ENCODE data around the gene KCNIP1.

KCNIP1 gene

DNA sequence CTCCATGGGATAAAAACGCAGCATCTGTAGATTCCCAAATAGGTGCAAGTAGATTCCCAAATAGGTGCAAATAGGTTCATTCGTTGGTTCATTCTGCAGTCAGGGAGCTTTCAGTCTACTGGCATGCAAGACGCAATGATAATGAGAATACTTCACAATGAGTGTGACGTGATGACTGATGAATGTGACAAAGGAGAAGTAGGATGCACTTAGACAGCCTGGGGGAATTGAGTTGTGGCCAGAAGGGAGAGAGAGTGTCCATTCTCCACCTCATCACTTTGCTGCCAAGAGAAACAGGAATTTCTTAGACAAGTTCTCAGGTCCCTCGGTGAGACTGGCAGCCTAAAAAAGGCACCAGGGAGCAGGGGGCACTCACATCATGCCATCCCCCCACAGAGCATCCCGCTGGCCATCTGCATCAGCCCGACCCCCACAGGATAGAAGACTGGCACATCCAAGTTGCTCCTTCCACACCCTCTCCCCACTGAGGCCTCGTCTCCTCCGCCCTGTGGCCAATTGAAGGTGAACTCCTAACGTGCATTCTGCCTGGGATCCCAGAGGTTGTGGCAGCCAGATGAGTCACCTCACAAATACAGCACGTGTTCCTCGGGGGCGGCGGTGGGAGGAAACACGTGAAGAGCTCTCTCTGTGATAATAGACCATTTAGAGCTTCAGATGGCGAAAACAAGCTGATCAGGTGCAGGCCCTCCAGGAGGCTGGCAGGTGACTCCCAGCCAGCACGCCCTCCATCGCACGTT lies 19.9 kb upstream of the KCNIP1 start:
- DNase-seq, result no peak

DNA sequence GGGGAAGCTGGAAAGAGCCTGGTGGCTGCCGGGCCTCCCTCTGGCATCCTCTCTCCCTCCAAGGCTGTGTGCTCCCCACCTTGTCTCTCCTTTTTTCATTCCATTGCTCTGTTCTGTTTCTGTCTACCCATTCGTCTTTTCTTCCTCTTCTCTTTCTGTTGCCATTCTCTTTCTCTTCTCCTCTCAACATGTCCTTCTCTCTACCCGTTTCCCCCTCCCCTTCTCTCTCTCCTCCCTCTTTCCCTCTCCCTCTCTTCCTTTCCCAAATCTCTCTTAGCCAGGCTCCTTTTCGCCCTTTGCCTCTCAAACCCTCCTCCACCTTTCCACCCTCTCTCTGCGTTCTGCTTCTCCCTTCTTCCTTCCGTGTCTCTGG lies 19.4 kb upstream of the KCNIP1 start:
- no peak for DNase-seq

- DNase-seq, result no peak
Observed at GRCh38 chr5:170484847-170485615, 18.8 kb upstream of the KCNIP1 start.

GRCh38 chr5:170485616-170485911 lies 18.3 kb upstream of the KCNIP1 start:
- no peak for DNase-seq

DNA sequence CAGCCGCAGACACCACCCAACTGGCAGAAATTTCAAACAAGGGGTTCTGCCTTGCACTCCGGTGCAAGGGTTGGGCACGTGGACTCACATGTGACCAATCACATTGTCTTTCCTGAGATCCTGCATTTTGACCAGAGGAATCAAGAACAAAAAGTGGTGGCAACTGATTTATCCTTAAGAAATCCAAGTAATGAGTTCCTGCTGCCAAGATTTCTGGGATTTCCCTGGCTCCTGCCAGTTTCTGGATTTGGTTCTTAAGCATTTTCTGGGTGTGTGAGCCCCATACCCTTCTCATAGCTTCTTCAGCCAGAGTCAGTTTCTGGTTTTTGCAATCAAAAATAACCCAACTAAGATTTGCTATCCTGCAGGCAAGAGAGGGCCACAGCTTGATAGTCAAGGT lies 17.4 kb upstream of the KCNIP1 start:
- DNase-seq, result no peak

DNA sequence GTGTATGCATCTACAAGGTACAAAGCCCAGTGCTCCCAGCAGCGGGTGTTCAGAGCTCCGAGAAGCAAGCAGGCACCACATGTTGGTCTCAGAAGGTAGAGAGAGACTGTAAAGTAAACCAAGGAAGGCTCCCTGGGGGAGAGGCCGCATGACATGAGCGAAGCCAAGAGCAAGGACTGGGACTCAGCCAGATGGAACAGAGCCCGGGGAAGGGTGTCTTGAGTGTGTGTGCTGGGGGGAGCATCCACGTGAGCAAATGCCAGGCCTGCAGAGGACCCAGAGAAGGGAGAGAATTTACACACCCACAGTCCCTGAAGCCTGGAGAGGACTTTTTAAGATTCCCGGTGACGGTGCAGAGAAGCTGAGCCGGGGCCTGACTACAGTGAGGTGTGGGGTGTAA lies 15.2 kb upstream of the KCNIP1 start:
- no peak for DNase-seq

GRCh38 chr5:170489199-170489598 lies 14.6 kb upstream of the KCNIP1 start:
- no peak for DNase-seq

GRCh38 chr5:170490381-170490780 lies 13.4 kb upstream of the KCNIP1 start:
- no peak for DNase-seq

GRCh38 chr5:170491479-170491878 lies 12.3 kb upstream of the KCNIP1 start:
- no peak for DNase-seq

GRCh38 chr5:170493028-170493820 lies 10.6 kb upstream of the KCNIP1 start:
- no peak for DNase-seq

DNA sequence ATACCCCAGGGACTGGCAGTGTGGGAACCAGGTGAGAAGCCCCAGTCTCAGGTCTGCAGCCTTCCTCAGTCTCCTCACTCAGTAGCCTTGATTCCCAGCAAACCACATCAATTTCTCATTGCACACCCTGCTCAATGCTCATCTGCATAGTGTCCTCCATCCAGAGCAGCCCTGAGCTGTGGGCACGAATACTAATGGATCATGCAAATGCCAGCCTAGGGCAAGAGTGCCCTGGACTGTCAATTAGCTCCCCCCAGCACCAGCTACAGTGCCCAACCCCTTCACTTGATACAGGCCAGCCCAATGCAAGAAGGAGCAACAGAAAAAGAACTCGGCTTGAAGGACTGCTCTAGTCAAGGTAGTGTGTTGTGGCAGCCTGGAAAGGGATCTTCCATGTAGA lies 9.8 kb upstream of the KCNIP1 start:
- no peak for DNase-seq

- no peak for DNase-seq
Observed at GRCh38 chr5:170495825-170496661, 7.8 kb upstream of the KCNIP1 start.

GRCh38 chr5:170496662-170497028 lies 7.2 kb upstream of the KCNIP1 start:
- DNase-seq, result no peak

GRCh38 chr5:170497311-170498038 lies 6.3 kb upstream of the KCNIP1 start:
- DNase-seq, result no peak

DNA sequence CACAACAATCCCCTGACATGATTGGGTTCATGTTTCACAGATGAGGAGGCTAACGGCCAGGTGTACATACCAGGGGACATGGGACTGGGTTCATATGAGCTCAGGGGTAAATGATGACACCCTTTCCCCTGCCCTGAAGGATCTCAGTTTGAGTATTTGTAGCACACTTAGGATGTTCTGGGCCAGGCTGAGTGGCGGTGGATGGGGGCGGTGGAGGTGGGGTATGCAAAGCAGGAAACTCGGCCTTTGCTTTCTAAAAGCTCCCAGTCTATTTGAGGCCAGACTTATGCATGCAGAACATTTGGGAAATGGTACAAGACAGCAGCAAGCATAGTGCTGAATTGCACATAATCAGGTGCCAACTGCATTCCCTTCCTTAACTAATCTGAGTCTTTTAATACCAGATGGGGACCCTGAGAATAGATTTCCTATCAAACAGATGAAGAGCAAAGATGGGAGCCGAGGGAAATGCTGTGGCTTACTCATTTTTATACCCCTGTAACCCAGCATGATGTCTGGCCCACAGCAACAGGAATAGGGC lies 4.9 kb upstream of the KCNIP1 start:
- DNase-seq, result no peak

- no peak for DNase-seq
Observed at GRCh38 chr5:170499621-170500020, 4.2 kb upstream of the KCNIP1 start.

DNA sequence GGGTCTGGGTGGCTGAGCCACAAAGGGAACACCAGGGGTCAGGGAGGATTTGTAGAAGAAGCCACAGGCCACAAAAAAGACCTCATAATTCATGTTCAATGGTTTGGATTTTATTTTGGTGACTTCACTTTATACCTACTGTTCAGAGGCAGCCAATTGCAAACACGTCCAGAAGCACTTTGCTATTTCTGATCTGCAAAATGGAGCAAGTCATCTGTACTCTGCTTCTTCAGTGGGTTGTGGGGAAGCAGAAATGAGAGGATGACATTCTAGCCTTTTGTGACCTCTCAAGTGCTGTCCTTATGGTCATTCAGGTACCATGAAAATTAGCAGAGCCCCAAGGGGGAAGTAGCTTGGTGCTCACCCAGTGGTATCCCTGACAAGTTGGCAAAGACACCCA lies 2.5 kb upstream of the KCNIP1 start:
- DNase-seq, result no peak

GRCh38 chr5:170501931-170502330 lies 1.9 kb upstream of the KCNIP1 start:
- DNase-seq, result no peak

GRCh38 chr5:170504616-170505266 lies 921 bp downstream of the KCNIP1 start:
- DNase-seq, result no peak

DNA sequence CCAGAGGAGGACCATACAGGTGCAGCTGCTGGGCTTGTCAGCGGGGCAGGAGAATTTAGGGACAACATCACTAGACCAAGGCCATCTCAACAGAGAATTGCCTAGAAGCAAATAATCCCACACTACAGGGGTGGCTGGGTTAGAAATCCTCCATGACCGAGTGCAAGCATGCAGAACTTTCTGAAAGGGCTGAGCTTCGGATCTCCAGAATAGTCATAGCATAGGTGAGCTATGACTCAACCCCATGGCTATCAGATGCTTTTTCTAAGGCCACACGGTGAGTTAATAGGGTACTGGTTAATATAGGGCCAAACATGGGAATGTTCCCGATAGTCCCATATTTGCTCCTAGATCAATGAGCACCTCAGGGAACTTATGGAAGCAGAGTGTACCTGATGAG lies 4.2 kb downstream of the KCNIP1 start:
- DNase-seq, result no peak

- DNase-seq, result no peak
Observed at GRCh38 chr5:170508660-170509347, 5.0 kb downstream of the KCNIP1 start.

All from NCI-H1092 treated with DMSO at 0.1 percent for 48 hours (cell line).